ENCODE results near the gene SLC51B.
"Not testable (repeated sequence)": the region's sequence is repeated elsewhere in the genome, so short reads cannot be mapped to it uniquely, and the experiment has no call there.

Gene SLC51B

DNA sequence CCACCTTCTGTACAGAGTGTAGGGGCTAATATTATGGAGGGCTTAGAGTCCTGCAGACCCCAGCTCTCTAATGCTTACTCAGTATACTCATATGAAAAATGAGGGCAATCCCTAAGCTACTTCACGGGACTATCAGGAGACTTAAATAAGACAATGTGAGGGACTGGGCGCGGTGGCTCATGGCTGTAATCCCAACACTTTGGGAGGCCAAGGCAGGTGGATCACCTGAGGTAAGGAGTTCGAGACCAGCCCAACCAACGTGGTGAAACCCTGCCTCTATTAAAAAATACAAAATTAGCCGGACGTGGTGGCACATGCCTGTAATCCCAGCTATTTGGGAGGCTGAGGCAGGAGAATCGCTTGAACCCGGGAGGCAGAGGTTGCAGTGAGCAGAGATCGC lies 54.6 kb downstream of the SLC51B start:
- DNase-seq (ENCODE audit: low read depth), result not testable (repeated sequence)

DNA sequence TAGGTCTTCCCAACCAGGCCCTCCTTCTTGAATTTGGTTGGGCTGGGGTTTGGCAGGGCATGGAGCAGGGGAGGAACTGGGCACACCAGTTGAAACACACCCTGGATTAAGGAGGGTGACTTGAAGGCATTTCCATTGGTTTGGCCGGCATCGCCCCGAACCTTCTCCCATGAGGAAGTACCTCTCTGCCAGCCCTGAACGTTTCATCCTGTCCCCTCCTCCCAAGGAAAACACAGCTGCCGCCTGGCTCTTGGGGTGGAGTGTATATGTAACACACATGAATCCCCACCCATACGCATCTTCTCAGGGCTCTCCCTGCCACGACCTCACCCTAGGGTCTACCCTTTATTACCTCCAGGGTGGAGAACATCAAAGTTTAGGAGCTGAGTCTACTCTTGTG lies 55.3 kb downstream of the SLC51B start:
- no peak for DNase-seq (ENCODE audit: low read depth)

DNA sequence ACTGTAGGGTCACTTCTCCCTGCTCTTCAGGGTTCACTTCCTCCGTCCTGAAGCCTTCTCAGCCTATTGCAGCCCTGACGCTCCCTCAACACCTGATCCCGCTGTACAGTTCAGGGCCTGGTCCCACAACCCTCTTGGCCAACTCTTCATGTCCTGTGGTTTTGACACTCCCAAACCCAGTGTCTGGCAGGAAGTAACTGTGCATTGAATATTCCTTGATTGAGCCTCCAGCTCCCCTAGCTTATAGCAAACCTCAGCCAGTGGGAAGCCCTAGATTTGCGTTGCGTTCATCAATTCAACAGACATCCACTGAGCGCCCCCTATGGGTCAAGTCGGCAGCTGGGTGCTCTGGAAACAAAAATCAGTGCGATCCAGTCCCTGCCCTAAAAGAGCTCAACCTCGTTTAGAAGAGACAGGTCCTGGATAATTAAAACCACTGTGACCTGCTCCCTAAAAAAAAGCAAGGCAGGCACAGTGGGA lies 56.3 kb downstream of the SLC51B start:
- DNase-seq (ENCODE audit: low read depth), result peak; percentile 45

DNA sequence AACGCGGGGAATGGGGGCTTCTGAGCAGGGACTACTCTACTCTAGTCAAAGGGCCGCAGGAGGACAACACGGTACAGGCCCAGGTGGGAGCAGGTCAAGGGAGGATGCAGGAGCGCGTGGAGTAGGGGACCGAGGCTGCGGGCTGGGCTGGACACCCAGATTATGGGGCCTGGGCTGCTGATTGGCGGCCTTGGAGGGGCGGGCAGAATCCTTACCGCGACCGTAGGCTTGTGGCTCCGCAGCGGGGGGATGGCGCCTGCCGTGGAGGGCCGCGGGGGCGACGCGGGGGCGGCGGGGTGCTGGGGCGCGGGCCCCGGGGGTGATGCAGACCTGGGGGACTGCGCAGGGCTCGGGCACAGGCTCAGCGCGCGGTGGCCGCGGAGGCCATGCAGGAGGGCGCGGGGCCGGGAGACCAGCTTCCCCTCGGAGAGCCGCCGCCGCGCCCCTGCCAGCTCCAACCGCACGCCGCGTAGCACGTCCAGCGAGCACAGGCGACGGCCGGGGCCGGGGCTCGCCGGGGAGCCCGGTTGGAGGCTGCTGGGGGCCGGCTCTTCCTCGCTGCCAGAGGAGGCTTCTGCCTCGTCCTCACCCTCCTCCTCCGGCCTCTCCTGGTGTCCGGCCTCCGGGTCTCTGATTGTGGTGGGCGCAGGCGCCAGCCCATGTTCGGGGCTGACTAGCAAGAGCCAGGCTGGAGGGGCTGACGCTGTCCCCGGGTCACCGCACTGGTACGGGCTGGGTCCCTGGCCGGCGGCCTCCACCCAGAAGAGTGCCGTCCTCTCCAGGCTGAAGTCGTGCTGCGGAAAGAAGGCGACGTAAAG lies 56.9 kb downstream of the SLC51B start:
- DNase-seq (ENCODE audit: low read depth), result no peak

DNA sequence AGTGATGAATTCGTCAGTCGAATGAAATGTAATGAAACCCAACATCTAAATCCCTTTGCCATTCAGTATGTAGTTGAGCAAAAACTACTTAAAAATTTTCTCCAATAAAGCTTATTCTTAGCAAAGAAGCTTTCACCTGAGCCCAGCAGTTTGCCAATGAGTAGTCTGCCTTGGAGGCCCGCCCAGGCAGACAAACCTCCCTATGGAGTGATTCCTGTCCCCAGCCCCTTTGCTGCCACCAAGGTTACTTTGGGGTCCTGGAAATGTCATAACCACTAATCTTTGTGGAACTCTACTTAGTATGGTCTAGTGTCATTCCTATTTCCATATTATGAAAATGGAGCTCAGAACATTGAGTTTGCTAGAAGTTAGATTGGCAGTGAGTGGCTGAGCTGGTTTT lies 57.7 kb downstream of the SLC51B start:
- no peak for DNase-seq (ENCODE audit: low read depth)

All from activated T-cell treated with anti-CD3 and anti-CD28 coated beads for 48 hours (primary cell).